ENCODE measurements around the gene OR51B2.
"Not testable (repeated sequence)": the region's sequence is repeated elsewhere in the genome, so short reads cannot be mapped to it uniquely, and the experiment has no call there.

The OR51B2 gene

GRCh38 chr11:5313326-5314023 is 10.6 kb downstream of the OR51B2 start:
- not testable (repeated sequence) for DNase-seq (ENCODE audit: low spot score)

- DNase-seq (ENCODE audit: low spot score) = no peak
These were observed 13.7 kb downstream of the OR51B2 start for GRCh38 chr11:5310423-5310822.

DNA sequence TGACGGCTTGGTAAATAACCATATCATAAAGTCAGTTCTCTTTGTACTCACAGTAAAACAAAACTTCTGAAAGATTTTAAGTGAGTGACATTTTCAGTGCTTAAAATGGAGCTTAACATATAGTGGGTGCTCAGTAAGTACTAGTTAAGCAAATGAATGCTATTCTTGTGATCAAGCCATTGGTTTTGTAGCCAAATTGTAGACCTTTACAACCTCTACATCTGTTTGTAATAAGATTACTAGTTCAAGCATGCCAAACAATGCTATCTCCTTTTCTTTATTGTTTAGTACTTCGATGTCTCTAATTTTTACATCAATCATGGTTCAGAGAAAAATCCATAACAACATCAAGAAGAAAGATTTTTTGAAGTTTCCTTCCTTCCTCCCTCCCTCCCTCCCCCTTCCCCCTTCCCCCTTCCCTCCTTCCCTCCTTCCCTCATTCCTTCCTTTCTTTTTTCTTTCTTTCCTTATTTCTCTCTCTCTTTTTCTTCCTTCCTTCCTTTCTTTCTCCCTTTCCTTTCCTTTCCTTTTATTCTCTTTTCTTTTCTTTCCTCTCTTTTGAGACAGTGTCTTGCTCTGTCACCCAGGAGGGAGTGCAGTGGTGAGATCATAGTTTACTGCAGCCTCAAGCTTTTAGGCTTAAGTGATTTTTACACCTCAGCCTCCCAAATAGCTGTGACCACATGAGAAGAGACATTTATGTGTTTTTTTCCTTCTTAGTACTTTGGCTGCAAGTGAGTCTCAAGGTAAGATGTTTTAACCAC is 16.7 kb downstream of the OR51B2 start:
- DNase-seq (ENCODE audit: low spot score) = no peak

DNA sequence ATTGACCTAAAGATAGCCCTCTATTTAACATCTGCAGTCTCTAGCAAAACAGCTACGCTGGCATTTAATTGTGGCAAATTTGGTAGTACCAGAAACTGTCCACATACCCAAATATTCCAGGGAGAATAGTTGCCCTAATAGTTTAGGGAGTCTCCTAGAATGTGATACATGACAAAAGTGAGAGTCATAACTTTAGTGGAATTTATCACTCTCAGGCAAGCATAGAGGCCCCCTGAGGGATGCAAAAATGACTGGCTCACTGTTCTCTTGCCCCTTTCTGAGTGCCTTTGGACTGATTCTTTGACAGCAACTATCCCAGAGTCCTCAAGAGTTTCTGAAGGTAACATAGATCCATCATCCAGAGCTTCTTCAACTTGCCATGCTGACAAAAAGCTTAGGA is 20.1 kb downstream of the OR51B2 start:
- no peak for DNase-seq (ENCODE audit: low spot score)

- DNase-seq (ENCODE audit: low spot score) = no peak
These were observed 20.5 kb downstream of the OR51B2 start for GRCh38 chr11:5303626-5304025.

- no peak for DNase-seq (ENCODE audit: low spot score)
These were observed 22.3 kb downstream of the OR51B2 start, which contains the start of gene OR51B4 for GRCh38 chr11:5301846-5302245. OR51B4 (minus strand) TSS chr11:5301946; CDS start chr11:5301946, 0 bp downstream.

- DNase-seq (ENCODE audit: low spot score) = no peak
These were observed 23.8 kb downstream of the OR51B2 start for GRCh38 chr11:5300251-5300650.

DNA sequence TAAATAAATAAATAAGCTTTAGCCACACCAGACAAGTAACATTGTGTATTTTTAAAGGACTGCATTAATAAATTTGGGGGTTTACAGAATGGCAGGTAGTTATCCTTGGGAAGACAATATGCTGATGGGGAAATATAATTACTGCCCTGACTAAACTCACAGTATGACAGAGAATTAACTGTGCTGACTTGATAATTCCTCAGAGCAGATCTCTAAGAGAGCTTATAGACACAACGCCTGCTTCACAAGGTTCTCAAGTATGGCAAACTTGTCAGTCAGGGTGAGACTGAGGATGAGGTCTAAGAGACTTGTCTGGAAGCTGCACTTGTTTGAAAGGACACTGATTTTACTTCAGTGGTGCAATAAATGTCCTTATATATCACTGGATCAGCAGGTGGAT is 25.6 kb downstream of the OR51B2 start:
- no peak for DNase-seq (ENCODE audit: low spot score)

- DNase-seq (ENCODE audit: low spot score) = no peak
These were observed 26.3 kb downstream of the OR51B2 start for GRCh38 chr11:5297721-5298323.

DNA sequence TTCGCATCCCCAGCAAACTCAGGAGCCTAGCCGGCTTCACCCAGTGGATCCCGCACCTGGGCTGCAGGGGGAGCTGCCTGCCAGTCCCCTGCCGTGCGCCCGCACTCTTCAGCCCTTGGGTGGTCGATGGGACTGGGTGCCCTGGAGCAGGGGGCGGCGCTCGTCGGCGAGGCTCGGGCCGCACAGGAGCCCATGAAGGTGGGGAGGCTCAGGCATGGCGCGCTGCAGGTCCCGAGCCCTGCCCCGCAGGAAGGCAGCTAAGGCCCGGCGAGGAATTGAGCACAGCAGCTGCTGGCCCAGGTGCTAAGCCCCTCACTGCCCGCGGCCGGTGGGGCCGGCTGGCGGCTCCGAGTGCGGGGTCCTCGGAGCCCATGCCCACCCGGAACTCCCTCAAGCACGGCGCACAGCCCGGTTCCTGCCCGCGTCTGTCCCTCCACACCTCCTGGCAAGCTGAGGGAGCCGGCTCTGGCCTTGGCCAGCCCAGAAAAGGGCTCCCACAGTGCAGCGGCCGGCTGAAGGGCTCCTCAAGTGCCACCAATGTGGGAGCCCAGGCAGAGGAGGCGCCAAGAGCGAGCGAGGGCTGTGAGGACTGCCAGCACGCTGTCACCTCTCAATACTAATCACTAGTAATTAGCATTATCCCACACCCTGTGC is 29.6 kb downstream of the OR51B2 start:
- not testable (repeated sequence) for DNase-seq (ENCODE audit: low spot score)

DNA sequence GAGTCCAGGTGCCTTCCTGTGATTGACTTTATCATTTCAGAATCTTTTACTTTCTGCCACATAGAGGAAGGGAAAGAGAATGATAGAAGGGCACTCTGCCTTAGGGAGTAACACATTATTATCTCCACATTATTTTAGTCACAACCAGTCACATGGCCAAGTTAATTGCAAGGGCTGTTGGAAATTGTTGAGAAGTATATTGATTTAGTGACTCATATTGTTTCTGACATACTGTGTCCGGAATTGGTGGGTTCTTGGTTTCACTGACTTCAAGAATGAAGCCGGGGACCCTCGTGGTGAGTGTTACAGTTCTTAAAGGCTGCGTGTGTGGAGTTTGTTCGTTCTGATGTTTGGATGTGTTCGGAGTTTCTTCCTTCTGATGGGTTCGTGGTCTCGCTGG is 31.1 kb downstream of the OR51B2 start:
- DNase-seq (ENCODE audit: low spot score) = no peak

GRCh38 chr11:5291207-5291838 is 32.8 kb downstream of the OR51B2 start:
- DNase-seq (ENCODE audit: low spot score) = no peak

DNA sequence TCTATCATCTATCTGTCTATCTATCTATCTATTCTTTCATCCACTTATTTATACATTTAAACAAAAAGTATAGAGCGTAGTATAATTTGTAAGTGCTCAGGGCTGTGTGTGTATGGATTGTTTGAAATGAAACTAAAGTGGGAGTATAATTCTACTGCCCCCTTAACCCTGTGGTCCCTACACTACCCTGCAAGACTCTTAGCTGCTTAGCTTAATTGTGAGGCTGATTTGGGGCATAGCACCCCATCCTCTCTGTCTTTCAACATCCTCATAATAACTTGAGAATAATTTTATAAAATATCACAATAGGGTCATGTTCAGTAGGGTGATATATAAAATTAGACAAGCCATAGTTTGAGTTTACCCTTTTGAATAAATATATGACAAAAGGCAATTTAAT is 34.0 kb downstream of the OR51B2 start:
- DNase-seq (ENCODE audit: low spot score) = no peak

DNA sequence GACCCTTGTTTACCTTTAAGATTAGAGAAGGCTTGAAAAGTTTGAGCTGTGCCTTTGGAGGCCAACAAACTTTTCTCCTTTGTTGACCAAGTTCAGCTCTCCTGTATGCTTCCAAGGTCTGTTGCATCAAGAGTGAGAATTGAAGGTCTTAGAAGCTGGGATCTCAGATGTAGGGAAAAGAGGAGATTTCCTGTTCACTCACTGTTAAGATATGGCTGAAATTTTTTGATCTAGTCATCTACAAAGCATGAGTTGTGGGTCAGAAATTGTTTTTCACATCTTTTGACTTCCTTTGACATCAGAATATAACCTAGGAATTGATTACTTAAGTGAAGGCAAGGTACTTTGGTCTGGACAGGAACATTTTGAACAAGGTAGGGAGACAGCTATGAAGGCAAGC is 34.4 kb downstream of the OR51B2 start:
- no peak for DNase-seq (ENCODE audit: low spot score)

- no peak for DNase-seq (ENCODE audit: low spot score)
These were observed 35.1 kb downstream of the OR51B2 start for GRCh38 chr11:5288906-5289550.

GRCh38 chr11:5288108-5288905 is 35.8 kb downstream of the OR51B2 start:
- no peak for DNase-seq (ENCODE audit: low spot score)

DNA sequence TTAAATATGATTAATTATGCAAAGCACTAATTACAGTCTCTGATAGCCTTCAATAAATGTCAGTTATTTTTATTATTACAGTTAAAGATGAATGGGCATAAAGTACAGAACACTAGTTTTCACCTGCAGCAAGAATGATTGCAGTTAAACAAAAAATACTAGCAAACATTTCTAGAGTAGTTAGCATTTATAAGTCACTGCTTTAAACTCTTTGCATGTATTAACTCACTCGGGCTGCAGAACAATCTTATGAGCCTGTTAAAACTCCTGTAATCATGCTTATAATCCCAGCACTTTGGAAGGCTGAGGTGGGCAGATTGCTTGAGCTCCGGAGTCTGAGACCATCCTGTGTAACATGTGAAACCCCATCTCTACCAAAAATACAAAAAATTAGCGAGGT is 37.2 kb downstream of the OR51B2 start:
- DNase-seq (ENCODE audit: low spot score) = no peak

- DNase-seq (ENCODE audit: low spot score) = no peak
These were observed 37.7 kb downstream of the OR51B2 start for GRCh38 chr11:5286351-5286750.

- DNase-seq (ENCODE audit: low spot score) = no peak
These were observed 38.3 kb downstream of the OR51B2 start for GRCh38 chr11:5285703-5286340.

GRCh38 chr11:5284637-5285036 is 39.5 kb downstream of the OR51B2 start:
- no peak for DNase-seq (ENCODE audit: low spot score)
